Measurements from ENCODE around the gene ELN.
"Not testable (repeated sequence)": the region's sequence is repeated elsewhere in the genome, so short reads cannot be mapped to it uniquely, and the experiment has no call there.

ELN gene

GRCh38 chr7:74027683-74028320, at the start of gene ELN:
TSS of gene ELN (plus strand) at chr7:74028173. CDS start at chr7:74028188, 15 bp downstream.
- no peaks in the 10 kb centered on the region for H3K36me3 ChIP-seq (ENCODE audit: control insufficient read depth in 2 of 2, insufficient read depth in 2 of 2, low read length in 2 of 2)
- H3K9ac ChIP-seq (ENCODE audit: low read depth in 1 of 2, low read length in 2 of 2): peak within 1 kb of the TSS; percentile 24 to 59
- peaks cover 6 to 17% of the 10 kb centered on the region in 2 donors for H3K4me1 ChIP-seq (ENCODE audit: control insufficient read depth in 2 of 2, insufficient read depth in 2 of 2, low read length in 2 of 2)
- peaks cover 2 to 5% of the 10 kb centered on the region in 2 donors for H3K27me3 ChIP-seq (ENCODE audit: control insufficient read depth in 2 of 2, insufficient read depth in 2 of 2, low read length in 2 of 2)
- H3K4me3 ChIP-seq (ENCODE audit: low read length in 2 of 2): peak within 1 kb of the TSS; percentile 34 to 53
- H3K27ac ChIP-seq (ENCODE audit: low read depth in 2 of 2, low read length in 2 of 2): peak within 1 kb of the TSS; percentile 52 to 69
- no peaks in the 10 kb centered on the region for H3K9me3 ChIP-seq (ENCODE audit: control insufficient read depth in 2 of 2, low read length in 2 of 2)

- H3K9ac ChIP-seq (ENCODE audit: low read depth in 1 of 2, low read length in 2 of 2): peak overlapping the region; percentile 49 to 63
- peak overlapping the region; percentile 80 to 82 for H3K27ac ChIP-seq (ENCODE audit: low read depth in 2 of 2, low read length in 2 of 2)
- peaks cover 12 to 24% of the 10 kb centered on the region in 2 donors for H3K4me1 ChIP-seq (ENCODE audit: control insufficient read depth in 2 of 2, insufficient read depth in 2 of 2, low read length in 2 of 2)
- H3K9me3 ChIP-seq (ENCODE audit: control insufficient read depth in 2 of 2, low read length in 2 of 2): no peaks in the 10 kb centered on the region
- H3K27me3 ChIP-seq (ENCODE audit: control insufficient read depth in 2 of 2, insufficient read depth in 2 of 2, low read length in 2 of 2): no peaks in the 10 kb centered on the region
- peak overlapping the region; percentile 13 to 26 for H3K4me3 ChIP-seq (ENCODE audit: low read length in 2 of 2)
- H3K36me3 ChIP-seq (ENCODE audit: control insufficient read depth in 2 of 2, insufficient read depth in 2 of 2, low read length in 2 of 2): no peaks in the 10 kb centered on the region
Observed at GRCh38 chr7:73978661-73979563, 49.1 kb upstream of the ELN start.

- Histone ChIP-seq H3K9ac (ENCODE audit: low read depth in 1 of 2, low read length in 2 of 2) (peak overlapping the region in 1 of 2 donors; percentile 37), H3K4me1 (ENCODE audit: control insufficient read depth in 2 of 2, insufficient read depth in 2 of 2, low read length in 2 of 2) (peaks cover 12 to 24% of the 10 kb centered on the region in 2 donors), H3K27ac (ENCODE audit: low read depth in 2 of 2, low read length in 2 of 2) (peak overlapping the region; percentile 80 to 82)
- not testable (repeated sequence) for H3K36me3 ChIP-seq (ENCODE audit: control insufficient read depth in 2 of 2, insufficient read depth in 2 of 2, low read length in 2 of 2); H3K4me3 ChIP-seq (ENCODE audit: low read length in 2 of 2); H3K27me3 ChIP-seq (ENCODE audit: control insufficient read depth in 2 of 2, insufficient read depth in 2 of 2, low read length in 2 of 2); H3K9me3 ChIP-seq (ENCODE audit: control insufficient read depth in 2 of 2, low read length in 2 of 2)
Observed at GRCh38 chr7:73979656-73980055, 48.3 kb upstream of the ELN start.

- no peaks in the 10 kb centered on the region for H3K9me3 ChIP-seq (ENCODE audit: control insufficient read depth in 2 of 2, low read length in 2 of 2)
- no peak overlapping the region for H3K27ac ChIP-seq (ENCODE audit: low read depth in 2 of 2, low read length in 2 of 2)
- no peaks in the 10 kb centered on the region for H3K27me3 ChIP-seq (ENCODE audit: control insufficient read depth in 2 of 2, insufficient read depth in 2 of 2, low read length in 2 of 2)
- no peak overlapping the region for H3K4me3 ChIP-seq (ENCODE audit: low read length in 2 of 2)
- H3K4me1 ChIP-seq (ENCODE audit: control insufficient read depth in 2 of 2, insufficient read depth in 2 of 2, low read length in 2 of 2): peaks cover 12 to 24% of the 10 kb centered on the region in 2 donors
- no peaks in the 10 kb centered on the region for H3K36me3 ChIP-seq (ENCODE audit: control insufficient read depth in 2 of 2, insufficient read depth in 2 of 2, low read length in 2 of 2)
- H3K9ac ChIP-seq (ENCODE audit: low read depth in 1 of 2, low read length in 2 of 2): no peak overlapping the region
Observed at GRCh38 chr7:73980206-73980605, 47.8 kb upstream of the ELN start.

- H3K27me3 ChIP-seq (ENCODE audit: control insufficient read depth in 2 of 2, insufficient read depth in 2 of 2, low read length in 2 of 2): no peaks in the 10 kb centered on the region
- H3K27ac ChIP-seq (ENCODE audit: low read depth in 2 of 2, low read length in 2 of 2): no peak overlapping the region
- no peaks in the 10 kb centered on the region for H3K36me3 ChIP-seq (ENCODE audit: control insufficient read depth in 2 of 2, insufficient read depth in 2 of 2, low read length in 2 of 2)
- peaks cover 17 to 26% of the 10 kb centered on the region in 2 donors for H3K4me1 ChIP-seq (ENCODE audit: control insufficient read depth in 2 of 2, insufficient read depth in 2 of 2, low read length in 2 of 2)
- H3K9me3 ChIP-seq (ENCODE audit: control insufficient read depth in 2 of 2, low read length in 2 of 2): no peaks in the 10 kb centered on the region
- H3K4me3 ChIP-seq (ENCODE audit: low read length in 2 of 2): no peak overlapping the region
- no peak overlapping the region for H3K9ac ChIP-seq (ENCODE audit: low read depth in 1 of 2, low read length in 2 of 2)
Observed at GRCh38 chr7:73981933-73982332, 46.0 kb upstream of the ELN start.

GRCh38 chr7:73983437-73984164, 44.4 kb upstream of the ELN start:
- H3K9me3 ChIP-seq (ENCODE audit: control insufficient read depth in 2 of 2, low read length in 2 of 2): no peaks in the 10 kb centered on the region
- no peaks in the 10 kb centered on the region for H3K36me3 ChIP-seq (ENCODE audit: control insufficient read depth in 2 of 2, insufficient read depth in 2 of 2, low read length in 2 of 2)
- no peaks in the 10 kb centered on the region for H3K27me3 ChIP-seq (ENCODE audit: control insufficient read depth in 2 of 2, insufficient read depth in 2 of 2, low read length in 2 of 2)
- no peak overlapping the region for H3K27ac ChIP-seq (ENCODE audit: low read depth in 2 of 2, low read length in 2 of 2)
- H3K4me3 ChIP-seq (ENCODE audit: low read length in 2 of 2): no peak overlapping the region
- peaks cover 7 to 14% of the 10 kb centered on the region in 2 donors for H3K4me1 ChIP-seq (ENCODE audit: control insufficient read depth in 2 of 2, insufficient read depth in 2 of 2, low read length in 2 of 2)
- H3K9ac ChIP-seq (ENCODE audit: low read depth in 1 of 2, low read length in 2 of 2): no peak overlapping the region

- no peak overlapping the region for H3K4me3 ChIP-seq (ENCODE audit: low read length in 2 of 2)
- H3K27ac ChIP-seq (ENCODE audit: low read depth in 2 of 2, low read length in 2 of 2): no peak overlapping the region
- peaks cover 4% of the 10 kb centered on the region in 2 donors for H3K4me1 ChIP-seq (ENCODE audit: control insufficient read depth in 2 of 2, insufficient read depth in 2 of 2, low read length in 2 of 2)
- H3K36me3 ChIP-seq (ENCODE audit: control insufficient read depth in 2 of 2, insufficient read depth in 2 of 2, low read length in 2 of 2): no peaks in the 10 kb centered on the region
- H3K9me3 ChIP-seq (ENCODE audit: control insufficient read depth in 2 of 2, low read length in 2 of 2): no peaks in the 10 kb centered on the region
- no peak overlapping the region for H3K9ac ChIP-seq (ENCODE audit: low read depth in 1 of 2, low read length in 2 of 2)
- no peaks in the 10 kb centered on the region for H3K27me3 ChIP-seq (ENCODE audit: control insufficient read depth in 2 of 2, insufficient read depth in 2 of 2, low read length in 2 of 2)
Observed at GRCh38 chr7:73984481-73985205, 43.3 kb upstream of the ELN start.

GRCh38 chr7:73985737-73986141, 42.2 kb upstream of the ELN start:
- H3K36me3 ChIP-seq (ENCODE audit: control insufficient read depth in 2 of 2, insufficient read depth in 2 of 2, low read length in 2 of 2): no peaks in the 10 kb centered on the region
- no peak overlapping the region for H3K9ac ChIP-seq (ENCODE audit: low read depth in 1 of 2, low read length in 2 of 2)
- no peak overlapping the region for H3K4me3 ChIP-seq (ENCODE audit: low read length in 2 of 2)
- H3K27me3 ChIP-seq (ENCODE audit: control insufficient read depth in 2 of 2, insufficient read depth in 2 of 2, low read length in 2 of 2): no peaks in the 10 kb centered on the region
- peaks cover 3 to 4% of the 10 kb centered on the region in 2 donors for H3K4me1 ChIP-seq (ENCODE audit: control insufficient read depth in 2 of 2, insufficient read depth in 2 of 2, low read length in 2 of 2)
- no peaks in the 10 kb centered on the region for H3K9me3 ChIP-seq (ENCODE audit: control insufficient read depth in 2 of 2, low read length in 2 of 2)
- peak overlapping the region; percentile 9 to 62 for H3K27ac ChIP-seq (ENCODE audit: low read depth in 2 of 2, low read length in 2 of 2)

- no peak overlapping the region for H3K4me3 ChIP-seq (ENCODE audit: low read length in 2 of 2)
- H3K9ac ChIP-seq (ENCODE audit: low read depth in 1 of 2, low read length in 2 of 2): no peak overlapping the region
Observed at GRCh38 chr7:73986158-73986631, 41.8 kb upstream of the ELN start.

More at GRCh38 chr7:73986158-73986631, 41.8 kb upstream of the ELN start:
- H3K36me3 ChIP-seq (ENCODE audit: control insufficient read depth in 2 of 2, insufficient read depth in 2 of 2, low read length in 2 of 2): no peaks in the 10 kb centered on the region
- H3K27ac ChIP-seq (ENCODE audit: low read depth in 2 of 2, low read length in 2 of 2): peak overlapping the region; percentile 9 to 62
- H3K9me3 ChIP-seq (ENCODE audit: control insufficient read depth in 2 of 2, low read length in 2 of 2): no peaks in the 10 kb centered on the region
- H3K4me1 ChIP-seq (ENCODE audit: control insufficient read depth in 2 of 2, insufficient read depth in 2 of 2, low read length in 2 of 2): peaks cover 3 to 4% of the 10 kb centered on the region in 2 donors
- H3K27me3 ChIP-seq (ENCODE audit: control insufficient read depth in 2 of 2, insufficient read depth in 2 of 2, low read length in 2 of 2): no peaks in the 10 kb centered on the region
